ENCODE results near the gene RBM6. TPM values are rescaled to one million over a fixed set of nuclear protein-coding genes. Genes with fewer than 3 reads are reported as not detected.

The RBM6 gene
- total and polyA plus RNA-seq, 9 of the 15 experiments (the other 6 are each of a cell fraction or from before 2014, with no cell fraction given): 19.9 to 82.2 (median 57.8) TPM

DNA sequence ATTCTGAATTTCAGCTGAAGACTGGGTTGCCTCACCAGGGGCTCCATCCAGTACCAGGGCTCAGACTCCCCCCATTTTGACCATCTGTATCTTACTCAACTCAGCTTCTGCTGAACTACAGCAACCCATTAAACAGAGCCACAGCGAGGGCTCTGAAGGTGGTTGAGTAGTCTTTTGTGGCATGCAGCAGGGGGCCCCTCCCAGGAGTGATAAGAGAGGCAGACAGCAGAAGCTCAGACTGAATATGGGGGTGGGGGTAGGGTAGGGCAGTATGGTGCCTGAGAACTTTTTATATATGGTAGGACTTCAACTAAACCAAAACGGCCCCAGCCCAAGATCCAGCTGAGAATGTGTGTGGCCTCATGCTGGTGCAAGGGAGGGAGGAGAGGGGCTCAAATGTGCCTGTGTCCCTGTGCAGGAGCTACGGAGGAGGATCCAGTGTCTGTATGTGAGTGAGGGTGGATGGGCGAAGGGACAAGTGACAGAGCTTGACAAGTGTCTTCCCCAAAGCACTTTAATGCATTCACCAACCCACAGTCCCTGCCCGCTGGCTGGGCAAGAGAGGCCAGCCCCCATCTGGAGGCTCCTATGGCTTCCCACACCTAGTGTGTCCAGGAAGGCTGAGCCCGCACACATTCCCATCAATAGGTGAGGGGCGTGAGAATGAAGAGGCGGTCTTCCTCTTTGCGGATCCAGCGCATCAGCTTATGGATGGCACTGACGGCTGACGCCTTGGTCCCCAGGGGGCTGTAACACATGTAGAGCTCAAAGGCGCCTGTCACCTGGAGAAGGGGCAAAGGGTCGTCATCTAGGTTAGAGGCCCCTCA lies 31.4 kb upstream of the RBM6 start:
- ATAC-seq: peak; percentile 14
- Histone ChIP-seq H3K79me2 (ENCODE audit: control insufficient read depth, insufficient read depth, low read length) (peaks cover 21% of the 10 kb centered on the region), H3K4me2 (ENCODE audit: insufficient read depth, low read length) (peak overlapping the region; percentile 41), H4K20me1 (replicated peaks; ENCODE audit: control insufficient read depth, insufficient read depth, low read length) (no peaks in the 10 kb centered on the region), H3K9me1 (ENCODE audit: control insufficient read depth, insufficient read depth, low read length) (peaks cover 2% of the 10 kb centered on the region), H3K4me3 (no peak overlapping the region), H3K9me3 (replicated peaks; ENCODE audit: control insufficient read depth, insufficient read depth, low read depth, low read length) (no peaks in the 10 kb centered on the region), H2AFZ (ENCODE audit: low read depth, low read length) (no peak overlapping the region), H3K9ac (ENCODE audit: insufficient read depth in 1 of 2, low read depth in 2 of 2, low read length in 2 of 2) (peak overlapping the region; percentile 26 to 89; a peak in 3 of 4 replicates), H3K27me3 (ENCODE audit: control insufficient read depth in 2 of 2, insufficient read depth in 2 of 2, low read length in 2 of 2) (no peaks in the 10 kb centered on the region), H3K27ac (ENCODE audit: extremely low read depth, low read depth, low read length) (peak overlapping the region; percentile 65; the same call in 2 of the 3 replicates), H3K4me1 (replicated peaks in 1 of 2; ENCODE audit: control insufficient read depth in 2 of 2, insufficient read depth in 2 of 2, low read length in 2 of 2) (peaks cover 31 to 60% of the 10 kb centered on the region in 2 experiments), H3K36me3 (ENCODE audit: control insufficient read depth, insufficient read depth, low read length) (peaks cover 30% of the 10 kb centered on the region; the same call in 2 of the 3 replicates)
- in situ Hi-C loops (cut with MboI): no loop called here
- CTCF ChIA-PET (ENCODE audit: low intra/inter-chr PET ratio): no interaction called here
- WGBS (ENCODE audit: insufficient coverage, low coverage, missing lambda C conversion rate): 66% methylated on average over 10 of the region's 14 CpGs
- peak; percentile 79 for FAIRE-seq
- TF ChIP-seq, protein P1, sequence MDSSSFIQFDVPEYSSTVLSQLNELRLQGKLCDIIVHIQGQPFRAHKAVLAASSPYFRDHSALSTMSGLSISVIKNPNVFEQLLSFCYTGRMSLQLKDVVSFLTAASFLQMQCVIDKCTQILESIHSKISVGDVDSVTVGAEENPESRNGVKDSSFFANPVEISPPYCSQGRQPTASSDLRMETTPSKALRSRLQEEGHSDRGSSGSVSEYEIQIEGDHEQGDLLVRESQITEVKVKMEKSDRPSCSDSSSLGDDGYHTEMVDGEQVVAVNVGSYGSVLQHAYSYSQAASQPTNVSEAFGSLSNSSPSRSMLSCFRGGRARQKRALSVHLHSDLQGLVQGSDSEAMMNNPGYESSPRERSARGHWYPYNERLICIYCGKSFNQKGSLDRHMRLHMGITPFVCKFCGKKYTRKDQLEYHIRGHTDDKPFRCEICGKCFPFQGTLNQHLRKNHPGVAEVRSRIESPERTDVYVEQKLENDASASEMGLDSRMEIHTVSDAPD (CRISPR knock-in tag; IDR thresholded peaks at IDR 0.05): no peak
- TF ChIP-seq, protein P2, sequence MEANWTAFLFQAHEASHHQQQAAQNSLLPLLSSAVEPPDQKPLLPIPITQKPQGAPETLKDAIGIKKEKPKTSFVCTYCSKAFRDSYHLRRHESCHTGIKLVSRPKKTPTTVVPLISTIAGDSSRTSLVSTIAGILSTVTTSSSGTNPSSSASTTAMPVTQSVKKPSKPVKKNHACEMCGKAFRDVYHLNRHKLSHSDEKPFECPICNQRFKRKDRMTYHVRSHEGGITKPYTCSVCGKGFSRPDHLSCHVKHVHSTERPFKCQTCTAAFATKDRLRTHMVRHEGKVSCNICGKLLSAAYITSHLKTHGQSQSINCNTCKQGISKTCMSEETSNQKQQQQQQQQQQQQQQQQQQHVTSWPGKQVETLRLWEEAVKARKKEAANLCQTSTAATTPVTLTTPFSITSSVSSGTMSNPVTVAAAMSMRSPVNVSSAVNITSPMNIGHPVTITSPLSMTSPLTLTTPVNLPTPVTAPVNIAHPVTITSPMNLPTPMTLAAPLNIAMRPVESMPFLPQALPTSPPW (CRISPR knock-in tag; IDR thresholded peaks at IDR 0.05): 0 out of 2 replicates have a peak, but pooled peaks have one; percentile 25
- POLR2A ChIA-PET: interaction anchor here (0.6 to 1.4 kb wide), 4 partner anchors 8 to 211 kb away, joined by 3 to 5 read pairs (median 4); no protein-coding TSS in a partner anchor
- DNase-seq (ENCODE audit: extremely low read depth in 1 of 4, low spot score in 3 of 4): peak; percentile 46 to 63 (median 56)
- intact Hi-C loops (cut with micrococcal nuclease): loop anchor here (5.0 to 10.0 kb wide), 2 partner anchors 206 to 354 kb away; partner anchors contain the start of gene BSN
- no TSS peak for BruUV-seq (replicated peaks)
